AG04449 (cell line): Measurements from ENCODE around the gene INVS.

ENCODE experiments used
- CTCF ChIA-PET: fragments of 350-600 bp; formaldehyde crosslinking; extraction: SDS; loops from one replicate; lab custom pipeline; 2021; ENCODE audit warnings: antibody characterized with exemption; lab: Yijun Ruan, JAX
- POLR2A ChIA-PET: fragments of 400-600, 350-600 bp; formaldehyde crosslinking; extraction: SDS; loops from one replicate; lab custom pipeline; 2020; ENCODE audit warnings: antibody characterized with exemption, inconsistent platforms; lab: Yijun Ruan, JAX
- DNase-seq: peaks from one replicate; pipeline ENCODE4 v3.0.0-alpha.2; 2010; ENCODE audit warnings: low read depth, low spot score
- H3K4me3 ChIP-seq: 2 replicates; pipeline ENCODE4 v1.5.1; 2011; ENCODE audit warnings: low read depth, mild to moderate bottlenecking, control low read depth, low read length
- TF ChIP-seq, protein P1 (sequence below): IDR thresholded peaks from one replicate; pipeline ENCODE4 v1.5.1; 2011; ENCODE audit warnings: mild to moderate bottlenecking, moderate library complexity, low read length, control low read depth, inconsistent platforms; ENCODE audit not compliant: insufficient read depth; ENCODE audit errors: missing control alignments

The INVS gene

GRCh38 chr9:100294806-100295205 is 195.8 kb downstream of the INVS start:
- no peak for DNase-seq
- ChIA-PET POLR2A (no interaction called here), CTCF (no interaction called here)
- TF ChIP-seq, protein P1, sequence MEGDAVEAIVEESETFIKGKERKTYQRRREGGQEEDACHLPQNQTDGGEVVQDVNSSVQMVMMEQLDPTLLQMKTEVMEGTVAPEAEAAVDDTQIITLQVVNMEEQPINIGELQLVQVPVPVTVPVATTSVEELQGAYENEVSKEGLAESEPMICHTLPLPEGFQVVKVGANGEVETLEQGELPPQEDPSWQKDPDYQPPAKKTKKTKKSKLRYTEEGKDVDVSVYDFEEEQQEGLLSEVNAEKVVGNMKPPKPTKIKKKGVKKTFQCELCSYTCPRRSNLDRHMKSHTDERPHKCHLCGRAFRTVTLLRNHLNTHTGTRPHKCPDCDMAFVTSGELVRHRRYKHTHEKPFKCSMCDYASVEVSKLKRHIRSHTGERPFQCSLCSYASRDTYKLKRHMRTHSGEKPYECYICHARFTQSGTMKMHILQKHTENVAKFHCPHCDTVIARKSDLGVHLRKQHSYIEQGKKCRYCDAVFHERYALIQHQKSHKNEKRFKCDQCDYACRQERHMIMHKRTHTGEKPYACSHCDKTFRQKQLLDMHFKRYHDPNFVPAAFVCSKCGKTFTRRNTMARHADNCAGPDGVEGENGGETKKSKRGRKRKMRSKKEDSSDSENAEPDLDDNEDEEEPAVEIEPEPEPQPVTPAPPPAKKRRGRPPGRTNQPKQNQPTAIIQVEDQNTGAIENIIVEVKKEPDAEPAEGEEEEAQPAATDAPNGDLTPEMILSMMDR = no peak
- no peak overlapping the region for H3K4me3 ChIP-seq

DNA sequence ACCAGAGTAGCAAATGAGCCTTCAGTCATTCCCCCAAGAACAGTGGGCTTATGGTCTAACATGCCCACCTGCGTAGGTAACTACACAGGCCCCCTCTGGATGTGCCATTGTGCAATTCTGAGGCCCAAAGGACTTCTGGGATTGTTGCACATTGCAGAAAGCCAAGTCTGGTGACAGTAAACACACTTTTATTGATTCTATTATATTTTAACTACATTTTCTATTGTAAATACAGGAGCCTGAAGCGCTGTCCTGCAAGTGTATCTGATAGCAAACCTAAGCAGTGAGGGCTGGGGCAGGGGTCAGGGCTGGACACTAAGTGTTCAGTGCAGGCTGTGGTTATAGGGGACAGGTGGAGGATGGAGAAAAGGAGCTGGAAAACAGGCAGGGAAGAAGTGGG is 196.2 kb downstream of the INVS start:
- no peak for DNase-seq
- H3K4me3 ChIP-seq = no peak overlapping the region
- CTCF ChIA-PET = interaction anchor here (3.4 kb wide), 1 partner anchor 29 kb away, joined by 13 read pairs; no protein-coding TSS in a partner anchor
- TF ChIP-seq, protein P1 = no peak
- POLR2A ChIA-PET = no interaction called here

GRCh38 chr9:100296407-100296806 is 197.4 kb downstream of the INVS start:
- ChIA-PET POLR2A (no interaction called here), CTCF (interaction anchor here (3.4 kb wide), 1 partner anchor 28 kb away, joined by 13 read pairs; no protein-coding TSS in a partner anchor)
- TF ChIP-seq, protein P1 = no peak
- DNase-seq = no peak
- no peak overlapping the region for H3K4me3 ChIP-seq

- TF ChIP-seq, protein P1 = no peak
- CTCF ChIA-PET = interaction anchor here (1.2 to 3.4 kb wide), 2 partner anchors 9 to 26 kb away, joined by 4 to 13 read pairs; no protein-coding TSS in a partner anchor
Observed at GRCh38 chr9:100298378-100298777, 199.3 kb downstream of the INVS start.

GRCh38 chr9:100303747-100304146 is 204.7 kb downstream of the INVS start:
- TF ChIP-seq, protein P1 = no peak
- no peak overlapping the region for H3K4me3 ChIP-seq
- ChIA-PET CTCF (interaction anchor here (1.1 to 1.7 kb wide), 2 partner anchors 18 to 21 kb away, joined by 4 to 8 read pairs; no protein-coding TSS in a partner anchor), POLR2A (no interaction called here)
- no peak for DNase-seq

More at GRCh38 chr9:100298378-100298777, 199.3 kb downstream of the INVS start:
- no peak for DNase-seq
- no peak overlapping the region for H3K4me3 ChIP-seq
- POLR2A ChIA-PET = no interaction called here

DNA sequence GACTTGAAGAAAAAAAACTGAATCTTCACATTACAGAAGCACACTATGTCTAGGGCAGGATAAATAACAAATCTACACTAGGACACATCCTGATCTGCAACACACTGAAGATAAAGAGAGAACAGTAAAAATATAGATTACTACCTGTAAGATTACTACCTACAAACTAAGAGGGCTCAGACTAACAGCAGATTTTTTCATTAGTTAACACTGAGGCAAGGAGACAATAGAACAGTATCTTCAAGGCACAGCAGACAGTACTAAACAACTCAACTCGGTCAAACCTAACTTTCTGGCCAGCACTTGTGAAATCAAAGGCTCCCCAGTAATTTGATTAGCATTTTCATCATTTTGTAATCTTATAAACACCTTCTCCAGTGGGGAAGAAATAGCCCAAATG is 207.2 kb downstream of the INVS start:
- CTCF ChIA-PET = interaction anchor here (1.6 kb wide), 1 partner anchor 15 kb away, joined by 6 read pairs; no protein-coding TSS in a partner anchor
- POLR2A ChIA-PET = no interaction called here

More for the DNA sequence above, 207.2 kb downstream of the INVS start:
- no peak overlapping the region for H3K4me3 ChIP-seq
- TF ChIP-seq, protein P1 = no peak
- DNase-seq = no peak
